Caco-2 (cell line): ENCODE measurements around the gene KRTAP5-6. TPM values are rescaled to one million over a fixed set of nuclear protein-coding genes. Genes with fewer than 3 reads are reported as not detected.
A peak's percentile ranks its signal among the peaks of the same experiment; 100 is the strongest.
"Not testable (repeated sequence)": the region's sequence is repeated elsewhere in the genome, so short reads cannot be mapped to it uniquely, and the experiment has no call there.

Source experiments
- BruUV-seq: library from RNA; stranded (reverse); fragments of 400-500 nt; replicated peaks from 2 replicates; lab custom pipeline; 2021; lab: Mats Ljungman, UMichigan
- CTCF ChIA-PET: fragments of 300-600 bp; sonication (Branson Sonifier 250); formaldehyde crosslinking; loops from one replicate; lab custom pipeline; 2022; ENCODE audit warnings: antibody characterized with exemption; lab: Charles Lee
- POLR2A ChIA-PET: fragments of 300-600 bp; sonication (Branson Sonifier 250); formaldehyde crosslinking; loops from one replicate; lab custom pipeline; 2022; ENCODE audit warnings: antibody characterized with exemption; lab: Charles Lee
- DNase-seq, 2 experiments: peaks; one replicate each; pipeline versions ENCODE4 v3.0.0 to v3.0.0-alpha.2; 2020 to 2022
- H3K27me3 ChIP-seq: replicated peaks from 2 replicates; pipeline ENCODE4 v1.6.0; 2011; ENCODE audit warnings: low read length; ENCODE audit not compliant: control insufficient read depth, insufficient read depth
- H3K36me3 ChIP-seq: 2 replicates; pipeline ENCODE4 v1.5.1; 2011; ENCODE audit warnings: low read length; ENCODE audit not compliant: control insufficient read depth, insufficient read depth
- H3K4me1 ChIP-seq: fragments of 250-450 bp; sonication (Bioruptor Pico); 2 replicates; pipeline ENCODE4 v1.5.1; 2020; ENCODE audit warnings: mild to moderate bottlenecking
- H3K4me3 ChIP-seq: 2 replicates; pipeline ENCODE4 v1.5.1; 2011; ENCODE audit warnings: low read depth, mild to moderate bottlenecking, control low read depth, low read length
- H3K9me3 ChIP-seq: fragments of 250-450 bp; sonication (Bioruptor Pico); 2 replicates; pipeline ENCODE4 v1.5.1; 2020; ENCODE audit warnings: mild to moderate bottlenecking, moderate library complexity
- H3K27ac Mint-ChIP-seq: one replicate; pipeline ENCODE4 v1.8.0; 2022; ENCODE audit warnings: mixed read lengths; ENCODE audit not compliant: unreplicated experiment
- H3K27me3 Mint-ChIP-seq: one replicate; pipeline ENCODE4 v1.8.0; 2022; ENCODE audit warnings: mixed read lengths; ENCODE audit not compliant: insufficient read depth, unreplicated experiment
- H3K36me3 Mint-ChIP-seq: one replicate; pipeline ENCODE4 v1.8.0; 2022; ENCODE audit warnings: mild to moderate bottlenecking, mixed read lengths; ENCODE audit not compliant: insufficient read depth, unreplicated experiment
- H3K4me1 Mint-ChIP-seq: one replicate; pipeline ENCODE4 v1.8.0; 2022; ENCODE audit warnings: low read depth, mixed read lengths; ENCODE audit not compliant: unreplicated experiment
- H3K4me3 Mint-ChIP-seq: one replicate; pipeline ENCODE4 v1.8.0; 2022; ENCODE audit warnings: mild to moderate bottlenecking, moderate library complexity, mixed read lengths; ENCODE audit not compliant: unreplicated experiment
- H3K9me3 Mint-ChIP-seq: one replicate; pipeline ENCODE4 v1.8.0; 2022; ENCODE audit warnings: mixed read lengths; ENCODE audit not compliant: unreplicated experiment
- intact Hi-C: fragments of 100-400 bp; cut with micrococcal nuclease; formaldehyde crosslinking; loops from one replicate; pipeline ENCODE4 v1.10.0; 2022; ENCODE audit not compliant: unreplicated experiment
- total RNA-seq: library from RNA; stranded (reverse); gene quantifications from 2 replicates; pipeline ENCODE4 v1.2.3, GENCODE V29; 2022
- TF ChIP-seq, protein P1 (sequence below), 2 experiments: fragments of 200-600 bp in 1 of 2; IDR thresholded peaks; 1 replicate in 1 of 2; 2 replicates in 1 of 2; pipeline versions ENCODE4 v1.5.1 to v1.8.0; 2011 to 2022; ENCODE audit warnings: antibody characterized with exemption in 1 of 2, control low read depth in 1 of 2, inconsistent platforms in 1 of 2, low read depth in 1 of 2, low read length in 1 of 2, mild to moderate bottlenecking in 1 of 2, moderate library complexity in 1 of 2; ENCODE audit not compliant: insufficient read depth in 1 of 2, severe bottlenecking in 1 of 2, unreplicated experiment in 1 of 2

The KRTAP5-6 gene
- total RNA-seq, 1 experiment from 2014 or later = not detected

DNA sequence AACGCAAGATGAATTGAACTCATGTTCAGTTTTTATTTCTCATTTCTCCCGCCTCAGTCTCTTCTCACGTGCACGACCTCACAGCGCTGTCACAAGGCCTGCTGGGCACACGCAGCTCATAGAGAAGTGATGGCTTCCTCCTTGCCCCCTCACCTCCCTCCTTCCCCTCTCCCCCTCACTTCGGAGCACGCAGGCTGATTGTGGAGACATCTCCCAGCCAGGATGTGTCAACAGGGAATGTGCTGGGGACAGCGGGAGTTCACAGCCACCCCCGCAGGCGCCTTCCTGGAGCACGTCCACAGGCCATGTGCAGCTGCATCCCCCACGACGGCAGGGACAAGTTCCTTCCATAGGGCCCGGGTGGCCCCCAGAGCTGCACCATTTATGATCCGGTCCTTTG, 29.1 kb upstream of the KRTAP5-6 start:
- no peaks in the 10 kb centered on the region for H3K27me3 ChIP-seq
- H3K4me3 ChIP-seq = no peak overlapping the region
- H3K4me3 Mint-ChIP-seq = no peak overlapping the region
- no peaks in the 10 kb centered on the region for H3K9me3 Mint-ChIP-seq
- peak in 1 of 2 experiments; percentile 19 for DNase-seq
- intact Hi-C loops = no loop called here
- BruUV-seq = no TSS peak
- no peaks in the 10 kb centered on the region for H3K9me3 ChIP-seq
- H3K27ac Mint-ChIP-seq = no peak overlapping the region
- ChIA-PET CTCF (no interaction called here), POLR2A (no interaction called here)
- H3K4me1 ChIP-seq = peaks cover 6% of the 10 kb centered on the region
- H3K36me3 Mint-ChIP-seq = no peaks in the 10 kb centered on the region
- no peaks in the 10 kb centered on the region for H3K27me3 Mint-ChIP-seq
- no peaks in the 10 kb centered on the region for H3K36me3 ChIP-seq
- peaks cover 13% of the 10 kb centered on the region for H3K4me1 Mint-ChIP-seq
- TF ChIP-seq, protein P1, sequence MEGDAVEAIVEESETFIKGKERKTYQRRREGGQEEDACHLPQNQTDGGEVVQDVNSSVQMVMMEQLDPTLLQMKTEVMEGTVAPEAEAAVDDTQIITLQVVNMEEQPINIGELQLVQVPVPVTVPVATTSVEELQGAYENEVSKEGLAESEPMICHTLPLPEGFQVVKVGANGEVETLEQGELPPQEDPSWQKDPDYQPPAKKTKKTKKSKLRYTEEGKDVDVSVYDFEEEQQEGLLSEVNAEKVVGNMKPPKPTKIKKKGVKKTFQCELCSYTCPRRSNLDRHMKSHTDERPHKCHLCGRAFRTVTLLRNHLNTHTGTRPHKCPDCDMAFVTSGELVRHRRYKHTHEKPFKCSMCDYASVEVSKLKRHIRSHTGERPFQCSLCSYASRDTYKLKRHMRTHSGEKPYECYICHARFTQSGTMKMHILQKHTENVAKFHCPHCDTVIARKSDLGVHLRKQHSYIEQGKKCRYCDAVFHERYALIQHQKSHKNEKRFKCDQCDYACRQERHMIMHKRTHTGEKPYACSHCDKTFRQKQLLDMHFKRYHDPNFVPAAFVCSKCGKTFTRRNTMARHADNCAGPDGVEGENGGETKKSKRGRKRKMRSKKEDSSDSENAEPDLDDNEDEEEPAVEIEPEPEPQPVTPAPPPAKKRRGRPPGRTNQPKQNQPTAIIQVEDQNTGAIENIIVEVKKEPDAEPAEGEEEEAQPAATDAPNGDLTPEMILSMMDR (IDR thresholded peaks at IDR 0.05; ENCODE audit: insufficient read depth in 1 of 2, low read depth in 1 of 2, low read length in 1 of 2, severe bottlenecking in 1 of 2, unreplicated experiment in 1 of 2) = no peak

DNA sequence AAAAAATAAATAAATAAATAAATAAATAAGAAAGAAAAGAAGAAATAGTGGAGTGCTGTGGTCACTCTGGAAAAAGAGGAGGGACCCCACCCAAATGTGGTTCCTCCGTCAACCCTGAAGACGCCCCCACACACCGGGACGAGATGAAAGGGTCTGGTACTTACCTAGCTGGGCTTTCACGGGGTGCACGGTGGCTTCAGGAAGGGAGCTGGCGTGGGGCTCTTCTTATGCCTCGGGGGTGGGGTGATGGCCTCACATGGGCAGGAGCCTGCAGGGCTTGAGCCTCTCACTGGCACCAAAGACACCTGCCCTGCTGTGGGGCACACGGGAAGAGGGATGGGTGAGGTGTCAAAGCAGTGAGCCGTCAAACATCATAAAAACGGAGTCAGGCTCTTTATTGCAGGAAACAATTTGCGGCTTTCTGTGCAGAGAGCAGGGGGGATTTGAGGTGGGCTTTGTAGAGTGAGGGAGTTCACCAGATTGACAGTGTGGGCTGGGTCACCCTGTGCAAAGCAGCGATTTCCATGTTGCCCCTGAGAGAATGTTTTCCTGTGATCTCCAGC, 28.0 kb upstream of the KRTAP5-6 start:
- ChIA-PET POLR2A (no interaction called here), CTCF (no interaction called here)
- Histone ChIP-seq H3K9me3 (no peaks in the 10 kb centered on the region), H3K36me3 (no peaks in the 10 kb centered on the region), H3K4me1 (peaks cover 15% of the 10 kb centered on the region), H3K4me3 (no peak overlapping the region), H3K27me3 (no peaks in the 10 kb centered on the region)
- TF ChIP-seq, protein P1 (IDR thresholded peaks at IDR 0.05; ENCODE audit: insufficient read depth in 1 of 2, low read depth in 1 of 2, low read length in 1 of 2, severe bottlenecking in 1 of 2, unreplicated experiment in 1 of 2) = no peak
- peak in 1 of 2 experiments; percentile 19 for DNase-seq
- Mint-ChIP-seq H3K27me3 (no peaks in the 10 kb centered on the region), H3K36me3 (no peaks in the 10 kb centered on the region), H3K4me1 (peaks cover 23% of the 10 kb centered on the region), H3K4me3 (no peak overlapping the region), H3K27ac (no peak overlapping the region), H3K9me3 (no peaks in the 10 kb centered on the region)
- BruUV-seq = no TSS peak
- intact Hi-C loops = no loop called here

DNA sequence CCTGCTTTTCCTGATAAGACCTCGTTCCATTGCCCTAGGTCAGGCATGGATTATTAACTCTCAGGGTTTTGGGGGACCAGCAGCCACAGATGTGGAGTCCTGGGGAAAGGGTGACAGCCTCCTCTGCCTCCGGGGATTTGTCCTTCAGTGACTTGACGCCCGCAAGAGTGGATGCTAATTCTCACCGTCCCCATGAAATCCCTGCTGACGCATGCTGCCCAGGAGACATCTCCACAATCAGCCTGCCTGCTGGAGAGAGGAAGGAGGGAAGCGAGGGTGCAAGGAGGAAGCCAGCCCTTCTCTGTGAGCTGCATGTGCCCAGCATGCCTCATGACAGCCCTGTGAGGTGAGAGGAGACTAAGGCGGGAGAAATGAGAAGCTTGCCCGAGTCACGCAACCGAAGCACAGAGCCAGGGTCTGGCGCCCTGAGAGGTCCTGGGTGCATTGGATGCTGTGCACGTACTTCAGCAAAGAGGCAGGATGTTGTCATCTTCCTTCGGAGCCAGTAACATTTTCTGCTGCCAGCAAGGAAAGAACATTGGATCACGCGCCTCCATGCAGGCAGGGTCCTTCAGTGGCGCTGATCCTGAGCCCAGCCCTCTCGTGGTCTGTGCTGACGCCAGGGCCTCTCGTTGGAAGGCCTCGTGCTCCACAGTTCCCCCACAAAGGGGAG, 27.3 kb upstream of the KRTAP5-6 start:
- Histone ChIP-seq H3K9me3 (no peaks in the 10 kb centered on the region), H3K36me3 (no peaks in the 10 kb centered on the region), H3K27me3 (no peaks in the 10 kb centered on the region), H3K4me3 (no peak overlapping the region), H3K4me1 (peaks cover 22% of the 10 kb centered on the region)
- DNase-seq = peak in 1 of 2 experiments; percentile 12
- Mint-ChIP-seq H3K4me3 (no peak overlapping the region), H3K9me3 (no peaks in the 10 kb centered on the region), H3K36me3 (no peaks in the 10 kb centered on the region), H3K27me3 (no peaks in the 10 kb centered on the region), H3K4me1 (peaks cover 30% of the 10 kb centered on the region), H3K27ac (no peak overlapping the region)
- CTCF ChIA-PET = no interaction called here
- TF ChIP-seq, protein P1 (IDR thresholded peaks at IDR 0.05; ENCODE audit: insufficient read depth in 1 of 2, low read depth in 1 of 2, low read length in 1 of 2, severe bottlenecking in 1 of 2, unreplicated experiment in 1 of 2) = no peak
- POLR2A ChIA-PET = no interaction called here
- no TSS peak for BruUV-seq
- intact Hi-C loops = no loop called here

DNA sequence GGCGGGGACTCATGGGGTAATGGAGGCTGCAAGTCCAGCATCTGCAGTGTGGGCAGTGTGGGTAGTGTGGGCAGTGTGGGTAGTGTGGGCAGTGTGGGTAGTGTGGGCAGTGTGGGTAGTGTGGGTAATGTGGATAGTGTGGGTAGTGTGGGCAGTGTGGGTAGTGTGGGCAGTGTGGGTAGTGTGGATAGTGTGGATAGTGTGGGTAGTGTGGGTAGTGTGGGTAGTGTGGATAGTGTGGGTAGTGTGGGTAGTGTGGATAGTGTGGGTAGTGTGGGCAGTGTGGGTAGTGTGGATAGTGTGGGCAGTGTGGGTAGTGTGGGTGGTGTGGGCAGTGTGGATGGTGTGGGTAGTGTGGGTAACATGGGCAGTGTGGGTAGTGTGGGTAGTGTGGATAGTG, 26.5 kb upstream of the KRTAP5-6 start:
- H3K9me3 ChIP-seq, H3K36me3 Mint-ChIP-seq, H3K36me3 ChIP-seq, H3K4me3 ChIP-seq, H3K4me3 Mint-ChIP-seq, H3K27me3 ChIP-seq, H3K27ac Mint-ChIP-seq, BruUV-seq, CTCF ChIA-PET, intact Hi-C loops, POLR2A ChIA-PET, H3K27me3 Mint-ChIP-seq, H3K9me3 Mint-ChIP-seq: not testable (repeated sequence)
- peak in 1 of 2 experiments; percentile 19 for DNase-seq
- H3K4me1 ChIP-seq = peaks cover 30% of the 10 kb centered on the region
- H3K4me1 Mint-ChIP-seq = peaks cover 37% of the 10 kb centered on the region
